Activated CD4-positive, alpha-beta T cell treated with anti-CD3 and anti-CD28 coated beads for 36 hours (primary cell): Measurements from ENCODE around the gene PNPLA1. TPM values are rescaled to one million over a fixed set of nuclear protein-coding genes. Genes with fewer than 3 reads are reported as not detected.

ENCODE experiments used
- ATAC-seq: fragments of 200-7000 bp; cut with Tn5 transposase; one replicate; pipeline ENCODE4 v1.10.0; 2021; ENCODE audit warnings: mild to moderate bottlenecking, moderate library complexity
- CTCF ChIA-PET: fragments of 350-600 bp; sonication (Branson Sonifier 250); formaldehyde crosslinking; loops from one replicate; lab custom pipeline; 2021; ENCODE audit warnings: antibody characterized with exemption; lab: Charles Lee
- POLR2A ChIA-PET: fragments of 350-600 bp; sonication (Branson Sonifier 250); formaldehyde crosslinking; loops from one replicate; lab custom pipeline; 2021; ENCODE audit warnings: antibody characterized with exemption, inconsistent platforms; lab: Charles Lee
- DNase-seq: peaks from one replicate; pipeline ENCODE4 v3.0.0-alpha.2; 2020
- H3K27ac Mint-ChIP-seq: one replicate; pipeline ENCODE4 v1.8.0; 2021; ENCODE audit warnings: mixed read lengths
- H3K27me3 Mint-ChIP-seq: one replicate; pipeline ENCODE4 v1.8.0; 2021; ENCODE audit warnings: mixed read lengths
- H3K36me3 Mint-ChIP-seq: one replicate; pipeline ENCODE4 v1.8.0; 2021; ENCODE audit warnings: low read depth, mixed read lengths
- H3K4me1 Mint-ChIP-seq: one replicate; pipeline ENCODE4 v1.8.0; 2021; ENCODE audit warnings: mixed read lengths
- H3K4me3 Mint-ChIP-seq: one replicate; pipeline ENCODE4 v1.8.0; 2021; ENCODE audit warnings: mild to moderate bottlenecking, moderate library complexity, mixed read lengths
- H3K9me3 Mint-ChIP-seq: one replicate; pipeline ENCODE4 v1.8.0; 2021; ENCODE audit warnings: low read depth, mixed read lengths
- intact Hi-C, 2 experiments: fragments of 100-400 bp; cut with DNase I in 1 of 2; cut with micrococcal nuclease in 1 of 2; formaldehyde crosslinking; loops; one replicate each; pipeline versions ENCODE4 v1.14.2 to v1.15.1; 2022 to 2024; cut with DNase I, micrococcal nuclease
- total RNA-seq, 2 experiments: library from RNA; stranded (reverse); gene quantifications; one replicate each; pipeline ENCODE4 v1.2.3, GENCODE V29; 2021

Gene PNPLA1
- total RNA-seq, 2 experiments from 2014 or later = not detected

- Mint-ChIP-seq H3K9me3 (no peaks in the 10 kb centered on the region), H3K4me3 (no peak overlapping the region)
Observed at GRCh38 chr6:36329798-36330291, 60.0 kb downstream of the PNPLA1 start.

GRCh38 chr6:36330366-36330765 lies 60.5 kb downstream of the PNPLA1 start:
- H3K27ac Mint-ChIP-seq = no peak overlapping the region
- peaks cover 19% of the 10 kb centered on the region for H3K27me3 Mint-ChIP-seq
- ATAC-seq = no peak
- H3K4me3 Mint-ChIP-seq = no peak overlapping the region
- ChIA-PET CTCF (interaction anchor here (0.6 to 1.0 kb wide), 2 partner anchors 28 to 36 kb away, joined by 3 read pairs; no protein-coding TSS in a partner anchor), POLR2A (no interaction called here)
- no peaks in the 10 kb centered on the region for H3K9me3 Mint-ChIP-seq
- intact Hi-C loops = no loop called here
- H3K4me1 Mint-ChIP-seq = no peaks in the 10 kb centered on the region
- H3K36me3 Mint-ChIP-seq = no peaks in the 10 kb centered on the region
- no peak for DNase-seq

More at GRCh38 chr6:36329798-36330291, 60.0 kb downstream of the PNPLA1 start:
- DNase-seq = no peak
- POLR2A ChIA-PET = no interaction called here
- no peak for ATAC-seq
- no peaks in the 10 kb centered on the region for H3K36me3 Mint-ChIP-seq
- intact Hi-C loops = no loop called here
- H3K4me1 Mint-ChIP-seq = no peaks in the 10 kb centered on the region
- CTCF ChIA-PET = interaction anchor here (1.0 kb wide), 1 partner anchor 29 kb away, joined by 3 read pairs; no protein-coding TSS in a partner anchor
- H3K27ac Mint-ChIP-seq = no peak overlapping the region
- H3K27me3 Mint-ChIP-seq = peaks cover 15% of the 10 kb centered on the region

- CTCF ChIA-PET = no interaction called here
- H3K27ac Mint-ChIP-seq = no peak overlapping the region
- DNase-seq (no peak), ATAC-seq (no peak)
- H3K27me3 Mint-ChIP-seq = peaks cover 24% of the 10 kb centered on the region
- intact Hi-C loops = no loop called here
- H3K9me3 Mint-ChIP-seq = no peaks in the 10 kb centered on the region
- POLR2A ChIA-PET = no interaction called here
- no peaks in the 10 kb centered on the region for H3K4me1 Mint-ChIP-seq
- H3K4me3 Mint-ChIP-seq = no peak overlapping the region
- H3K36me3 Mint-ChIP-seq = no peaks in the 10 kb centered on the region
Observed at GRCh38 chr6:36331381-36331780, 61.5 kb downstream of the PNPLA1 start.

- DNase-seq (no peak), ATAC-seq (no peak)
- intact Hi-C loops = no loop called here
- Mint-ChIP-seq H3K36me3 (no peaks in the 10 kb centered on the region), H3K4me3 (no peak overlapping the region), H3K27ac (no peak overlapping the region), H3K27me3 (peaks cover 24% of the 10 kb centered on the region), H3K4me1 (peaks cover 7% of the 10 kb centered on the region), H3K9me3 (no peaks in the 10 kb centered on the region)
- ChIA-PET CTCF (no interaction called here), POLR2A (interaction anchor here (0.6 kb wide), 1 partner anchor 497 kb away, joined by 3 read pairs; no protein-coding TSS in a partner anchor)
Observed at GRCh38 chr6:36333171-36333895, 63.5 kb downstream of the PNPLA1 start.

- ChIA-PET POLR2A (interaction anchor here (0.6 kb wide), 1 partner anchor 496 kb away, joined by 3 read pairs; no protein-coding TSS in a partner anchor), CTCF (interaction anchor here (0.7 kb wide), 1 partner anchor 298 kb away, joined by 3 read pairs; no protein-coding TSS in a partner anchor)
- no peak overlapping the region for H3K4me3 Mint-ChIP-seq
- H3K27ac Mint-ChIP-seq = no peak overlapping the region
- H3K9me3 Mint-ChIP-seq = no peaks in the 10 kb centered on the region
- H3K4me1 Mint-ChIP-seq = peaks cover 11% of the 10 kb centered on the region
- DNase-seq = no peak
- intact Hi-C loops = no loop called here
- H3K27me3 Mint-ChIP-seq = peaks cover 26% of the 10 kb centered on the region
- H3K36me3 Mint-ChIP-seq = no peaks in the 10 kb centered on the region
- ATAC-seq = no peak
Observed at GRCh38 chr6:36333931-36334725, 64.3 kb downstream of the PNPLA1 start.

- ATAC-seq (no peak), DNase-seq (no peak)
- Mint-ChIP-seq H3K4me3 (no peak overlapping the region), H3K27ac (no peak overlapping the region), H3K27me3 (peaks cover 26% of the 10 kb centered on the region), H3K9me3 (no peaks in the 10 kb centered on the region), H3K4me1 (peaks cover 11% of the 10 kb centered on the region), H3K36me3 (no peaks in the 10 kb centered on the region)
- intact Hi-C loops = no loop called here
- ChIA-PET CTCF (interaction anchor here (0.7 kb wide), 1 partner anchor 297 kb away, joined by 3 read pairs; no protein-coding TSS in a partner anchor), POLR2A (no interaction called here)
Observed at GRCh38 chr6:36334832-36335459, 65.1 kb downstream of the PNPLA1 start.

- ChIA-PET CTCF (interaction anchor here (1.6 kb wide), 1 partner anchor 33 kb away, joined by 4 read pairs; no protein-coding TSS in a partner anchor), POLR2A (no interaction called here)
- DNase-seq = no peak
- H3K9me3 Mint-ChIP-seq = no peaks in the 10 kb centered on the region
- no peak for ATAC-seq
- intact Hi-C loops = no loop called here
- no peak overlapping the region for H3K4me3 Mint-ChIP-seq
- H3K27ac Mint-ChIP-seq = no peak overlapping the region
- H3K27me3 Mint-ChIP-seq = peaks cover 32% of the 10 kb centered on the region
- no peaks in the 10 kb centered on the region for H3K36me3 Mint-ChIP-seq
- peaks cover 11% of the 10 kb centered on the region for H3K4me1 Mint-ChIP-seq
Observed at GRCh38 chr6:36335465-36336207, 65.8 kb downstream of the PNPLA1 start.

- Mint-ChIP-seq H3K36me3 (no peaks in the 10 kb centered on the region), H3K27me3 (peaks cover 35% of the 10 kb centered on the region), H3K4me3 (no peak overlapping the region), H3K4me1 (peaks cover 14% of the 10 kb centered on the region), H3K27ac (no peak overlapping the region), H3K9me3 (no peaks in the 10 kb centered on the region)
- ChIA-PET CTCF (interaction anchor here (0.8 to 1.6 kb wide), 2 partner anchors 34 to 430 kb away, joined by 3 to 4 read pairs; no protein-coding TSS in a partner anchor), POLR2A (no interaction called here)
- no peak for ATAC-seq
- DNase-seq = no peak
- intact Hi-C loops = no loop called here
Observed at GRCh38 chr6:36336208-36336710, 66.4 kb downstream of the PNPLA1 start.

- Mint-ChIP-seq H3K4me3 (no peak within 1 kb of the TSS), H3K36me3 (no peaks in the 10 kb centered on the region), H3K27me3 (peaks cover 35% of the 10 kb centered on the region), H3K9me3 (no peaks in the 10 kb centered on the region), H3K27ac (no peak within 1 kb of the TSS), H3K4me1 (peaks cover 14% of the 10 kb centered on the region)
- ATAC-seq (peak; percentile 26), DNase-seq (no peak)
- intact Hi-C loops = no loop called here
- ChIA-PET CTCF (interaction anchor here (0.8 to 1.6 kb wide), 2 partner anchors 34 to 429 kb away, joined by 3 to 4 read pairs; no protein-coding TSS in a partner anchor), POLR2A (no interaction called here)
Observed at GRCh38 chr6:36336779-36337241, 67.0 kb downstream of the PNPLA1 start, which contains the start of gene BNIP5. BNIP5 (minus strand) TSS chr6:36336888; CDS start chr6:36330690, 6,198 bp downstream.

GRCh38 chr6:36337814-36338213 lies 68.0 kb downstream of the PNPLA1 start:
- peaks cover 14% of the 10 kb centered on the region for H3K4me1 Mint-ChIP-seq
- ChIA-PET CTCF (interaction anchor here (1.0 kb wide), 1 partner anchor 22 kb away, joined by 3 read pairs; no protein-coding TSS in a partner anchor), POLR2A (no interaction called here)
- no peaks in the 10 kb centered on the region for H3K36me3 Mint-ChIP-seq
- H3K4me3 Mint-ChIP-seq = no peak overlapping the region
- ATAC-seq (no peak), DNase-seq (no peak)
- peaks cover 33% of the 10 kb centered on the region for H3K27me3 Mint-ChIP-seq
- no peak overlapping the region for H3K27ac Mint-ChIP-seq
- no peaks in the 10 kb centered on the region for H3K9me3 Mint-ChIP-seq
- intact Hi-C loops = no loop called here
